GM21367 (cell line): ENCODE measurements around the gene OR7G3.

Experiments
- ATAC-seq: cut with Tn5 transposase; IDR thresholded peaks from one replicate; pipeline ENCODE4 v1.9.1; 2021; ENCODE audit not compliant: unreplicated experiment

OR7G3 gene

GRCh38 chr19:9126900-9127405, at the start of gene OR7G3:
OR7G3 (minus strand) TSS chr19:9126950; CDS start chr19:9126950, 0 bp downstream.
- no peak for ATAC-seq

- no peak for ATAC-seq
Measured at GRCh38 chr19:9175326-9175725, 48.6 kb upstream of the OR7G3 start.

GRCh38 chr19:9171393-9171991, 44.7 kb upstream of the OR7G3 start:
- no peak for ATAC-seq

GRCh38 chr19:9166846-9167245, 40.1 kb upstream of the OR7G3 start:
- no peak for ATAC-seq

GRCh38 chr19:9165261-9165660, 38.5 kb upstream of the OR7G3 start:
- no peak for ATAC-seq

- no peak for ATAC-seq
Measured at GRCh38 chr19:9161427-9161826, 34.7 kb upstream of the OR7G3 start.

- no peak for ATAC-seq
Measured at GRCh38 chr19:9159891-9160290, 33.1 kb upstream of the OR7G3 start.

GRCh38 chr19:9156304-9156703, 29.6 kb upstream of the OR7G3 start:
- no peak for ATAC-seq

GRCh38 chr19:9155591-9155990, 28.8 kb upstream of the OR7G3 start:
- no peak for ATAC-seq

- ATAC-seq, result no peak
Measured at GRCh38 chr19:9151367-9151766, 24.6 kb upstream of the OR7G3 start.

GRCh38 chr19:9150650-9151049, 23.9 kb upstream of the OR7G3 start:
- ATAC-seq, result no peak

- ATAC-seq, result no peak
Measured at GRCh38 chr19:9149997-9150396, 23.2 kb upstream of the OR7G3 start.

- no peak for ATAC-seq
Measured at GRCh38 chr19:9148697-9149096, 21.9 kb upstream of the OR7G3 start.

- no peak for ATAC-seq
Measured at GRCh38 chr19:9146882-9147281, 20.1 kb upstream of the OR7G3 start.

GRCh38 chr19:9144920-9145319, 18.2 kb upstream of the OR7G3 start:
- no peak for ATAC-seq

GRCh38 chr19:9140159-9140874, 13.6 kb upstream of the OR7G3 start, which contains the start of gene ZNF317:
ZNF317 (plus strand) TSS chr19:9140397; CDS start chr19:9156017, 15,620 bp downstream.
- ATAC-seq, result peak; percentile 75

- ATAC-seq, result peak; percentile 15
Measured at GRCh38 chr19:9139609-9140158, 12.9 kb upstream of the OR7G3 start.

- no peak for ATAC-seq
Measured at GRCh38 chr19:9132422-9132821, 5.7 kb upstream of the OR7G3 start.

GRCh38 chr19:9130965-9131364, 4.2 kb upstream of the OR7G3 start:
- no peak for ATAC-seq

- ATAC-seq, result no peak
Measured at GRCh38 chr19:9128171-9128570, 1.4 kb upstream of the OR7G3 start.

- no peak for ATAC-seq
Measured at GRCh38 chr19:9116547-9116946, 10.2 kb downstream of the OR7G3 start.

GRCh38 chr19:9115307-9115813, 11.4 kb downstream of the OR7G3 start, which contains the start of gene OR7G1:
OR7G1 (minus strand) TSS chr19:9115763; CDS start chr19:9115763, 0 bp downstream.
- ATAC-seq, result no peak
